DOHH2 (cell line): Measurements from ENCODE around the gene HNF1A.

Experiments
- EZH2phosphoT487 ChIP-seq: fragments of 200-600 bp; sonication (generic); IDR thresholded peaks from 2 replicates; pipeline ENCODE4 v1.6.1; 2017; ENCODE audit warnings: borderline replicate concordance, mild to moderate bottlenecking, antibody characterized with exemption, low read length, moderate library complexity, mixed read lengths
- TF ChIP-seq, protein P1 (sequence below): fragments of 200-600 bp; sonication (generic); IDR thresholded peaks from one replicate; pipeline ENCODE4 v1.5.1; 2014; ENCODE audit warnings: antibody characterized with exemption, mild to moderate bottlenecking, low read depth, low read length; ENCODE audit not compliant: poor library complexity, severe bottlenecking

DNA sequence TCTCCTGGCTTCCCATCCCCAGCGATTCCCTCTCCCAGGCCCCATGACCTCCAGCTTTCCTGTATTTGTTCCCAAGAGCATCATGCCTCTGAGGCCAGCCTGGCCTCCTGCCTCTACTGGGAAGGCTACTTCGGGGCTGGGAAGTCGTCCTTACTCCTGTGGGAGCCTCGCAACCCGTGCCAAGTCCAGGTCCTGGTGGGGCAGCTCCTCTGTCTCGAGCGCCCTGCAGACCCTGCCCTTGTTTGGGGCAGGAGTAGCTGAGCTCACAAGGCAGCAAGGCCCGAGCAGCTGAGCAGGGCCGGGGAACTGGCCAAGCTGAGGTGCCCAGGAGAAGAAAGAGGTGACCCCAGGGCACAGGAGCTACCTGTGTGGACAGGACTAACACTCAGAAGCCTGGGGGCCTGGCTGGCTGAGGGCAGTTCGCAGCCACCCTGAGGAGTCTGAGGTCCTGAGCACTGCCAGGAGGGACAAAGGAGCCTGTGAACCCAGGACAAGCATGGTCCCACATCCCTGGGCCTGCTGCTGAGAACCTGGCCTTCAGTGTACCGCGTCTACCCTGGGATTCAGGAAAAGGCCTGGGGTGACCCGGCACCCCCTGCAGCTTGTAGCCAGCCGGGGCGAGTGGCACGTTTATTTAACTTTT, 23.6 kb downstream of the HNF1A start:
- TF ChIP-seq, protein P1, sequence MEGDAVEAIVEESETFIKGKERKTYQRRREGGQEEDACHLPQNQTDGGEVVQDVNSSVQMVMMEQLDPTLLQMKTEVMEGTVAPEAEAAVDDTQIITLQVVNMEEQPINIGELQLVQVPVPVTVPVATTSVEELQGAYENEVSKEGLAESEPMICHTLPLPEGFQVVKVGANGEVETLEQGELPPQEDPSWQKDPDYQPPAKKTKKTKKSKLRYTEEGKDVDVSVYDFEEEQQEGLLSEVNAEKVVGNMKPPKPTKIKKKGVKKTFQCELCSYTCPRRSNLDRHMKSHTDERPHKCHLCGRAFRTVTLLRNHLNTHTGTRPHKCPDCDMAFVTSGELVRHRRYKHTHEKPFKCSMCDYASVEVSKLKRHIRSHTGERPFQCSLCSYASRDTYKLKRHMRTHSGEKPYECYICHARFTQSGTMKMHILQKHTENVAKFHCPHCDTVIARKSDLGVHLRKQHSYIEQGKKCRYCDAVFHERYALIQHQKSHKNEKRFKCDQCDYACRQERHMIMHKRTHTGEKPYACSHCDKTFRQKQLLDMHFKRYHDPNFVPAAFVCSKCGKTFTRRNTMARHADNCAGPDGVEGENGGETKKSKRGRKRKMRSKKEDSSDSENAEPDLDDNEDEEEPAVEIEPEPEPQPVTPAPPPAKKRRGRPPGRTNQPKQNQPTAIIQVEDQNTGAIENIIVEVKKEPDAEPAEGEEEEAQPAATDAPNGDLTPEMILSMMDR = no peak
- no peak for TF ChIP-seq EZH2phosphoT487
